Liver (tissue), 9 donors: Measurements from ENCODE around the gene NRG3. TPM values are rescaled to one million over a fixed set of nuclear protein-coding genes. Genes with fewer than 3 reads are reported as not detected.

Experiments used
- DNase-seq: peaks from one replicate; pipeline ENCODE4 v3.0.0-alpha.2; 2017; ENCODE audit warnings: low spot score
- H3K27ac ChIP-seq, 2 donors: one replicate each; pipeline ENCODE4 v1.7.0; 2013; ENCODE audit warnings: inconsistent platforms in 2 of 2, low read length in 2 of 2, control low read depth in 1 of 2, low read depth in 1 of 2, mild to moderate bottlenecking in 1 of 2
- H3K27me3 ChIP-seq, 4 donors: one replicate each; pipeline versions ENCODE4 v1.6.1 to v1.7.0; 2013; ENCODE audit warnings: low read length in 3 of 4, inconsistent platforms in 1 of 4, mild to moderate bottlenecking in 1 of 4, moderate library complexity in 1 of 4; ENCODE audit not compliant: control insufficient read depth in 4 of 4, insufficient read depth in 4 of 4
- H3K36me3 ChIP-seq, 4 donors: one replicate each; pipeline versions ENCODE4 v1.6.1 to v1.7.0; 2013; ENCODE audit warnings: low read length in 3 of 4, mild to moderate bottlenecking in 3 of 4, low read depth in 1 of 4, moderate library complexity in 1 of 4; ENCODE audit not compliant: control insufficient read depth in 4 of 4, insufficient read depth in 3 of 4
- H3K4me1 ChIP-seq, 4 donors: one replicate each; pipeline versions ENCODE4 v1.6.1 to v1.7.0; 2013; ENCODE audit warnings: low read length in 3 of 4, mild to moderate bottlenecking in 3 of 4, moderate library complexity in 1 of 4; ENCODE audit not compliant: control insufficient read depth in 4 of 4, insufficient read depth in 4 of 4
- H3K4me3 ChIP-seq, 3 donors: one replicate each; pipeline versions ENCODE4 v1.6.1 to v1.7.0; 2013; ENCODE audit warnings: low read length in 3 of 3, control low read depth in 1 of 3, low read depth in 1 of 3, mild to moderate bottlenecking in 1 of 3
- H3K9ac ChIP-seq, 2 donors: one replicate each; pipeline ENCODE4 v1.7.0; 2013; ENCODE audit warnings: low read length in 2 of 2, mild to moderate bottlenecking in 2 of 2, moderate library complexity in 2 of 2, control low read depth in 1 of 2, low read depth in 1 of 2
- H3K9me3 ChIP-seq, 4 donors: one replicate each; pipeline versions ENCODE4 v1.6.1 to v1.7.0; 2013; ENCODE audit warnings: low read length in 3 of 4; ENCODE audit not compliant: control insufficient read depth in 4 of 4
- ATF3 ChIP-seq: IDR thresholded peaks from 2 replicates; pipeline ENCODE4 v1.6.1; 2016; ENCODE audit warnings: antibody characterized with exemption
- EGR1 ChIP-seq, 2 donors: IDR thresholded peaks; 2 replicates each; pipeline ENCODE4 v1.6.1; 2016 to 2018; ENCODE audit warnings: antibody characterized with exemption in 2 of 2, low read depth in 2 of 2
- FOXA1 ChIP-seq: IDR thresholded peaks from 2 replicates; pipeline ENCODE4 v1.6.1; 2016; ENCODE audit warnings: antibody characterized with exemption
- HNF4A ChIP-seq, 2 donors: conservative IDR thresholded peaks; 2 replicates each; pipeline ENCODE4 v1.6.1; 2016; ENCODE audit warnings: antibody characterized with exemption in 2 of 2, mild to moderate bottlenecking in 2 of 2
- HNF4G ChIP-seq: IDR thresholded peaks from 2 replicates; pipeline ENCODE4 v1.6.1; 2016; ENCODE audit warnings: antibody characterized with exemption
- JUND ChIP-seq, 2 donors: IDR thresholded peaks; 2 replicates each; pipeline ENCODE4 v1.6.1; 2016; ENCODE audit warnings: antibody characterized with exemption in 2 of 2
- NR2F2 ChIP-seq: IDR thresholded peaks from 2 replicates; pipeline ENCODE4 v1.6.1; 2016; ENCODE audit warnings: antibody characterized with exemption
- RAD21 ChIP-seq, 2 donors: IDR thresholded peaks; 2 replicates each; pipeline ENCODE4 v1.6.1; 2016; ENCODE audit warnings: antibody characterized with exemption in 2 of 2, mild to moderate bottlenecking in 2 of 2
- RXRA ChIP-seq, 2 donors: IDR thresholded peaks; 2 replicates each; pipeline ENCODE4 v1.6.1; 2017 to 2018; ENCODE audit warnings: antibody characterized with exemption in 2 of 2, mild to moderate bottlenecking in 1 of 2
- SP1 ChIP-seq: IDR thresholded peaks from 2 replicates; pipeline ENCODE4 v1.6.1; 2018; ENCODE audit warnings: antibody characterized with exemption, mild to moderate bottlenecking
- TAF1 ChIP-seq: conservative IDR thresholded peaks from 2 replicates; pipeline ENCODE4 v1.6.1; 2016; ENCODE audit warnings: antibody characterized with exemption, mild to moderate bottlenecking
- YY1 ChIP-seq: IDR thresholded peaks from 2 replicates; pipeline ENCODE4 v1.6.1; 2016; ENCODE audit warnings: antibody characterized with exemption, mild to moderate bottlenecking
- ZBTB33 ChIP-seq: IDR thresholded peaks from 2 replicates; pipeline ENCODE4 v1.6.1; 2016; ENCODE audit warnings: antibody characterized with exemption
- WGBS: extraction: QIAGEN DNeasy Blood & Tissue Kit; methylation state at CpG from one replicate; pipeline ENCODE4 v1.1.7; 2013; 5-methylcytosine and 5-hydroxymethylcytosine counted together
- polyA plus RNA-seq, 2 donors: library from polyadenylated mRNA; stranded (reverse) in 1 of 2; unstranded in 1 of 2; fragments of 200-250 nt in 1 of 2; fragments of >200 nt in 1 of 2; fragmentation: Nextera tagmentation in 1 of 2; extraction: Ambion mirVana in 1 of 2; gene quantifications; one replicate each; pipeline versions ENCODE4 v1.2.1 to v1.2.3, GENCODE V29; 2013 to 2015
- total RNA-seq, 2 donors: library from RNA; depleted of rRNA; stranded (reverse); fragments of >200 nt; gene quantifications; one replicate each; pipeline ENCODE4 v1.2.3, GENCODE V29; 2014
- TF ChIP-seq, protein P1 (sequence below): fragments of 150-350 bp; IDR thresholded peaks from 2 replicates; pipeline ENCODE4 v1.5.1; 2017; ENCODE audit warnings: improper control_type of control experiment, low read depth, low read length; ENCODE audit not compliant: missing input control
- donor health status: healthy.
- donor health status: healthy.
- donor health status: healthy.
- donor health status: healthy.
- donor health status: healthy.

Gene NRG3
- total and polyA plus RNA-seq, 4 donors: 0.24 to 3.7 (median 0.38) TPM

- TF ChIP-seq ZBTB33 (no peak), HNF4G (no peak)
These were observed 700.3 kb downstream of the NRG3 start (continued) for GRCh38 chr10:82575318-82575717.

DNA sequence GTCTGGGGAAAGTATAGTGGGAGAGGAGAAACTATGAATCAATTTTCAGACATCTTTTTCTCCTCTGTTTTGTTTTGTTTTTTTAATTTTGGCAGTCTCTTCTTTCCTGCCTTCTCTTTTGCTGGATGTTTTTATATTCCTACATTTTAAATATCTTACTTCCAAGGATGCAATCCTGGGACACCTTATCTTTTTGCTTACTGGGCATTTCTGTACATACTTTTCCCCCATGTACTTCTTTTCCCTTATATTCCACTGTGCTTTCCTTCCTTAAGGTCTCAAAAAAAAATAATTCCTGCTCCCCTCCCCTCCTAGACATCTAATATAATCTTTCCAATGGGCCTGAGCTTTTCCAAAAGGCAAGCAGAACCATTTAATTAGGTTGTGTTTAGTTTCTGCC is 701.1 kb downstream of the NRG3 start:
- no peaks in the 10 kb centered on the region for H3K4me1 ChIP-seq
- no peak for DNase-seq
- TF ChIP-seq TAF1 (no peak), FOXA1 (no peak), YY1 (no peak), NR2F2 (no peak), EGR1 (IDR thresholded peaks at IDR 0.05; ENCODE audit: low read depth in 2 of 2) (no peak), ATF3 (no peak), HNF4G (no peak), JUND (IDR thresholded peaks at IDR 0.05) (no peak), SP1 (no peak)
- TF ChIP-seq, protein P1, sequence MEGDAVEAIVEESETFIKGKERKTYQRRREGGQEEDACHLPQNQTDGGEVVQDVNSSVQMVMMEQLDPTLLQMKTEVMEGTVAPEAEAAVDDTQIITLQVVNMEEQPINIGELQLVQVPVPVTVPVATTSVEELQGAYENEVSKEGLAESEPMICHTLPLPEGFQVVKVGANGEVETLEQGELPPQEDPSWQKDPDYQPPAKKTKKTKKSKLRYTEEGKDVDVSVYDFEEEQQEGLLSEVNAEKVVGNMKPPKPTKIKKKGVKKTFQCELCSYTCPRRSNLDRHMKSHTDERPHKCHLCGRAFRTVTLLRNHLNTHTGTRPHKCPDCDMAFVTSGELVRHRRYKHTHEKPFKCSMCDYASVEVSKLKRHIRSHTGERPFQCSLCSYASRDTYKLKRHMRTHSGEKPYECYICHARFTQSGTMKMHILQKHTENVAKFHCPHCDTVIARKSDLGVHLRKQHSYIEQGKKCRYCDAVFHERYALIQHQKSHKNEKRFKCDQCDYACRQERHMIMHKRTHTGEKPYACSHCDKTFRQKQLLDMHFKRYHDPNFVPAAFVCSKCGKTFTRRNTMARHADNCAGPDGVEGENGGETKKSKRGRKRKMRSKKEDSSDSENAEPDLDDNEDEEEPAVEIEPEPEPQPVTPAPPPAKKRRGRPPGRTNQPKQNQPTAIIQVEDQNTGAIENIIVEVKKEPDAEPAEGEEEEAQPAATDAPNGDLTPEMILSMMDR: no peak
- no peaks in the 10 kb centered on the region for H3K9me3 ChIP-seq
- no peak overlapping the region for H3K9ac ChIP-seq
- H3K4me3 ChIP-seq: no peak overlapping the region
- H3K27me3 ChIP-seq: no peaks in the 10 kb centered on the region
- H3K36me3 ChIP-seq: no peaks in the 10 kb centered on the region
- H3K27ac ChIP-seq: no peak overlapping the region

DNA sequence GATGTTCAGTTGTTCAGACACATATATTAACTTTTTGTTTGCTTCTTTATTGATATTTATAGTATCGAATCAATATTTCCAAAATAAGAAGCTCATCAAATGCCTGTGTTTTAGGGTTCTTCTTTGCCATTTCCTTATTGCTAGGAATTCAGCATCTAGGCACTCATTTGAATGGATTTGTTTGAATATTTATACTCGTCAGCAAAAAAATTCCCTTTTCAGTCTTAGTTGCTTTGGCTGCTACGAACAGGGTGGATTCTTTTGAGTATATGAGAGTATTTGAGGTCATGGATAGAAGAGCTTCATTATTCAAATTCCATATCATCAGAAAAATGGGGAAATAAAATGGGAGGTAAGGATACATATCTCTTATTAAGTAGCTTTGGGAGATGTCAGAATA is 706.9 kb downstream of the NRG3 start:
- Histone ChIP-seq H3K27ac (no peak overlapping the region), H3K9ac (no peak overlapping the region), H3K27me3 (no peaks in the 10 kb centered on the region), H3K4me3 (no peak overlapping the region), H3K9me3 (no peaks in the 10 kb centered on the region), H3K36me3 (no peaks in the 10 kb centered on the region), H3K4me1 (no peaks in the 10 kb centered on the region)
- TF ChIP-seq SP1 (no peak), JUND (IDR thresholded peaks at IDR 0.05) (no peak), ATF3 (no peak), HNF4A (conservative IDR thresholded peaks at IDR 0.05) (no peak), RXRA (IDR thresholded peaks at IDR 0.05) (no peak), ZBTB33 (no peak), EGR1 (IDR thresholded peaks at IDR 0.05; ENCODE audit: low read depth in 2 of 2) (no peak), RAD21 (IDR thresholded peaks at IDR 0.05) (no peak), TAF1 (no peak)
- WGBS: 80% methylated on average over 3 of the region's 3 CpGs
- no peak for DNase-seq
